ENCODE results near the gene SLC9A9. TPM values are rescaled to one million over a fixed set of nuclear protein-coding genes. Genes with fewer than 3 reads are reported as not detected.

Gene SLC9A9
- total RNA-seq, 3 donors from 2014 or later = 6.2 to 17.3 (median 7.8) TPM

- H3K4me1 ChIP-seq = no peaks in the 10 kb centered on the region
- no peaks in the 10 kb centered on the region for H3K36me3 ChIP-seq
- H3K9me3 ChIP-seq = no peaks in the 10 kb centered on the region
- TF ChIP-seq POLR2A (IDR thresholded peaks at IDR 0.05) (no peak), CTCF (IDR thresholded peaks at IDR 0.05) (no peak), POLR2AphosphoS5 (IDR thresholded peaks at IDR 0.05) (no peak)
- intact Hi-C loops (cut with DNase I; ENCODE audit: low total_unique reads) = no loop called here
- H3K4me3 ChIP-seq = no peak overlapping the region
- H3K27ac ChIP-seq = no peak overlapping the region
- DNase-seq (ENCODE audit: low spot score in 2 of 2) = no peak
- no peaks in the 10 kb centered on the region for H3K27me3 ChIP-seq
These were observed 127.9 kb downstream of the SLC9A9 start for GRCh38 chr3:143720381-143720780.

GRCh38 chr3:143718463-143718862 is 129.8 kb downstream of the SLC9A9 start:
- TF ChIP-seq POLR2A (IDR thresholded peaks at IDR 0.05) (no peak), CTCF (IDR thresholded peaks at IDR 0.05) (no peak), POLR2AphosphoS5 (IDR thresholded peaks at IDR 0.05) (no peak)
- no peaks in the 10 kb centered on the region for H3K27me3 ChIP-seq
- no peak for DNase-seq (ENCODE audit: low spot score in 2 of 2)

GRCh38 chr3:143716731-143717130 is 131.5 kb downstream of the SLC9A9 start:
- no peak for TF ChIP-seq POLR2AphosphoS5 (IDR thresholded peaks at IDR 0.05)
- no peak for TF ChIP-seq CTCF (IDR thresholded peaks at IDR 0.05)
- no peak for TF ChIP-seq POLR2A (IDR thresholded peaks at IDR 0.05)
- Histone ChIP-seq H3K27ac (no peak overlapping the region), H3K4me1 (no peaks in the 10 kb centered on the region), H3K4me3 (no peak overlapping the region), H3K9me3 (no peaks in the 10 kb centered on the region), H3K27me3 (no peaks in the 10 kb centered on the region), H3K36me3 (no peaks in the 10 kb centered on the region)
- intact Hi-C loops (cut with DNase I; ENCODE audit: low total_unique reads) = no loop called here
- DNase-seq (ENCODE audit: low spot score in 2 of 2) = no peak

More at GRCh38 chr3:143718463-143718862, 129.8 kb downstream of the SLC9A9 start:
- Histone ChIP-seq H3K36me3 (no peaks in the 10 kb centered on the region), H3K9me3 (no peaks in the 10 kb centered on the region), H3K27ac (no peak overlapping the region), H3K4me1 (no peaks in the 10 kb centered on the region), H3K4me3 (no peak overlapping the region)
- intact Hi-C loops (cut with DNase I; ENCODE audit: low total_unique reads) = no loop called here

GRCh38 chr3:143712522-143712921 is 135.7 kb downstream of the SLC9A9 start:
- Histone ChIP-seq H3K27me3 (no peaks in the 10 kb centered on the region), H3K9me3 (no peaks in the 10 kb centered on the region), H3K36me3 (no peaks in the 10 kb centered on the region), H3K4me3 (no peak overlapping the region), H3K4me1 (no peaks in the 10 kb centered on the region), H3K27ac (no peak overlapping the region)
- intact Hi-C loops (cut with DNase I; ENCODE audit: low total_unique reads) = no loop called here
- TF ChIP-seq POLR2A (IDR thresholded peaks at IDR 0.05) = no peak
- no peak for TF ChIP-seq POLR2AphosphoS5 (IDR thresholded peaks at IDR 0.05)
- TF ChIP-seq CTCF (IDR thresholded peaks at IDR 0.05) = no peak
- no peak for DNase-seq (ENCODE audit: low spot score in 2 of 2)

- Histone ChIP-seq H3K27ac (no peak overlapping the region), H3K36me3 (no peaks in the 10 kb centered on the region), H3K4me1 (no peaks in the 10 kb centered on the region), H3K9me3 (no peaks in the 10 kb centered on the region), H3K27me3 (no peaks in the 10 kb centered on the region), H3K4me3 (no peak overlapping the region)
- intact Hi-C loops (cut with DNase I; ENCODE audit: low total_unique reads) = no loop called here
- no peak for DNase-seq (ENCODE audit: low spot score in 2 of 2)
- TF ChIP-seq POLR2AphosphoS5 (IDR thresholded peaks at IDR 0.05) (no peak), POLR2A (IDR thresholded peaks at IDR 0.05) (no peak), CTCF (IDR thresholded peaks at IDR 0.05) (no peak)
These were observed 140.4 kb downstream of the SLC9A9 start for GRCh38 chr3:143707848-143708247.

Data from breast epithelium (tissue), 4 donors.